ENCODE measurements around the gene MTUS2.

MTUS2 gene

DNA sequence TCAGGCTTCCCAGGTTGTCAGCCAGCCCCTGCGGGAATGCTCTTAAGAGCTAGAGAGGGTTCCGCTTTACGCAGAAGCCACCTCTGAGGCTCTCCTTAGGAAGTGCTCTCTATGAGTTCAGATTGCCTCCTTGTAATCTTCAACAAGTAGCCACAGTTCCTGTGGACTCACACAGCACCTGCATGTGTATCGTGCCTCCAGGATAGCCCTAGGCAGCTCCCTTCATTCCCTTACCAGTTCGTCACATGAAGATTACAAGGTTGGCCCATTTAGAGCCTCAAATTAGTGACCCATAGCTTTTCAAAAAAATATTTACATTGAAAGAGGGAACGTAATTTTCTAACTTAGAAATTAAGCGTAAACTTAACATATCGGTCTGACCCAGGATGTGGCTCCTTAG, 284.3 kb downstream of the MTUS2 start:
- no peaks in the 10 kb centered on the region for H3K9me3 ChIP-seq (ENCODE audit: control insufficient read depth in 2 of 2, low read length in 2 of 2)
- H3K27me3 ChIP-seq (ENCODE audit: control insufficient read depth in 1 of 2, insufficient read depth in 2 of 2, low read length in 2 of 2): no peaks in the 10 kb centered on the region
- H3K9ac ChIP-seq (ENCODE audit: low read length in 2 of 2): no peak overlapping the region
- peaks cover 3% of the 10 kb centered on the region for H3K4me1 ChIP-seq (ENCODE audit: control insufficient read depth, insufficient read depth, low read length)
- H3K36me3 ChIP-seq (ENCODE audit: control insufficient read depth in 2 of 2, insufficient read depth in 2 of 2, low read length in 2 of 2): no peaks in the 10 kb centered on the region
- no peak overlapping the region for H3K27ac ChIP-seq (ENCODE audit: low read length)
- H3K4me3 ChIP-seq (ENCODE audit: low read length in 2 of 2): no peak overlapping the region

DNA sequence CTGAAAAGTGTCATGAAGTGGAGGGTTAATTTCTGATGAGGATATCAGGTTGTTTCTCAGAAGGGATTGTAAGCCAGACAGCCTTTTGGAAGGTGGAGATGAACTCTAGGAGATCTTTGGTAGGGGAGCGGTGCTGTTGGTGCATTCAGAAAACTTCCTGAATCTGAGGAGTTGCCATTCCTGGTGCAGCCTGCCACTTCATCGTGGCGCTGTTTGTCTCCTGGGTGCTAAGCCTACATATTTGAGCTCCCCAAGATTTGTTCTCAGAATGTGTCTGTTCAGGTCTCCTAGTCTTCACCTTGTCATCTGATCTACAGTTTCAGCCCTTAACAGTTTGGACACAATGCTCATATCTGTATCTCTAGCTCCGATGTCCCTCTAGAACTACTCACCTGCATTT, 285.6 kb downstream of the MTUS2 start:
- H3K36me3 ChIP-seq (ENCODE audit: control insufficient read depth in 2 of 2, insufficient read depth in 2 of 2, low read length in 2 of 2): no peaks in the 10 kb centered on the region
- no peaks in the 10 kb centered on the region for H3K9me3 ChIP-seq (ENCODE audit: control insufficient read depth in 2 of 2, low read length in 2 of 2)
- H3K9ac ChIP-seq (ENCODE audit: low read length in 2 of 2): no peak overlapping the region
- H3K4me3 ChIP-seq (ENCODE audit: low read length in 2 of 2): no peak overlapping the region
- no peaks in the 10 kb centered on the region for H3K27me3 ChIP-seq (ENCODE audit: control insufficient read depth in 1 of 2, insufficient read depth in 2 of 2, low read length in 2 of 2)
- H3K27ac ChIP-seq (ENCODE audit: low read length): no peak overlapping the region
- H3K4me1 ChIP-seq (ENCODE audit: control insufficient read depth, insufficient read depth, low read length): peaks cover 3% of the 10 kb centered on the region

DNA sequence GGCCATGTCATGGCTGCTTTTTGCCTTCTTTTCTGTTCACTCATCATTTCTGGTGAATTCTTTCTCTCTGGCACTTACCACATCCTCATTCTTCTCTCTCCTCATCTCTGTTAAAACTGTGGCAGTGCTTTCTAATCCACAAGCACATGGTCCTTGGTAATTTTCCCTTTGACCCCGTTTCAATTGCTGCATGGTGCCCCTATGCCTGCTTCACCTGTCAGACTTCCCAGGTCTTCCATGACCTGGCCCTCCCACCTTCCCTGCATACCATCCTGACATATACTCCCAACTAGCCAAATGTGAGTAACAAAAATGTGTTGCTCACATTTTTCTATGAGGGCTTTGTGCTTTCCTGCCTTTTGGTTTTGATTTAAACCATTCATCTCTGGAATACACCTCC, 286.5 kb downstream of the MTUS2 start:
- peaks cover 3% of the 10 kb centered on the region for H3K4me1 ChIP-seq (ENCODE audit: control insufficient read depth, insufficient read depth, low read length)
- H3K9ac ChIP-seq (ENCODE audit: low read length in 2 of 2): no peak overlapping the region
- no peaks in the 10 kb centered on the region for H3K9me3 ChIP-seq (ENCODE audit: control insufficient read depth in 2 of 2, low read length in 2 of 2)
- H3K4me3 ChIP-seq (ENCODE audit: low read length in 2 of 2): no peak overlapping the region
- no peaks in the 10 kb centered on the region for H3K27me3 ChIP-seq (ENCODE audit: control insufficient read depth in 1 of 2, insufficient read depth in 2 of 2, low read length in 2 of 2)
- no peaks in the 10 kb centered on the region for H3K36me3 ChIP-seq (ENCODE audit: control insufficient read depth in 2 of 2, insufficient read depth in 2 of 2, low read length in 2 of 2)
- H3K27ac ChIP-seq (ENCODE audit: low read length): no peak overlapping the region

DNA sequence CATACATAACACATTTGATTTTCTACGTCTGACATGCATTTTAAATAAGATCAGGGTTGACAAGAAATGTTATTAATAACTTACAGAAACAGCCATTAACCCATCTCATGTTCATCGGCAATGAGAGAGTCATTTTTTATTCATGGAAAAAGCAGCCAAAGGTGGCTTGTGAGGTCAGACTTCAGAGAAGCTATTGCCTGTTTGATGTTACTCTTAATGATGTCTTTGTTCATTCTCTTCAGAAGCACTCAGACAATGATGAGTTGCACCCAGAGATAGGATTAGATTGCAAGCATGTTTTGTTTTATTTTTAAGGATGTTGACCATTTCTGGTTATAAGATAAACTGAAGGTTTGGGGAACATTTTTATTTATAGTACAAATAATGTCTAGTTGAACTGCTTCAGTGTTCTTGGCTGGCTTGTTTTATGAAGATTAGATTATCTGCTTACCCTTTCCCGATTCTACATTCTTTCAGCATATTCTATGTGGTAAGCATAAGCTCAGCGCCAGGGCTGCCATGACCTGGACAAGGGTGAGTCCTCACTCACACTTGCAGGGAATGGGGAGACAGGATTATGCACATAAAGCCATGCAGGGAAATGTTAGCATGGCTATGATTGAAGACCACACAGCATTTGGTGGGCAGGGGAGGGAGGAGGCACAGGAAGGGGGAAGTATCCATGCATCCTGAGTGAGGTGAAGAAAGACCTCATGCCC, 288.1 kb downstream of the MTUS2 start:
- Histone ChIP-seq H3K9me3 (ENCODE audit: control insufficient read depth in 2 of 2, low read length in 2 of 2) (no peaks in the 10 kb centered on the region), H3K27me3 (ENCODE audit: control insufficient read depth in 1 of 2, insufficient read depth in 2 of 2, low read length in 2 of 2) (no peaks in the 10 kb centered on the region), H3K4me3 (ENCODE audit: low read length in 2 of 2) (no peak overlapping the region), H3K4me1 (ENCODE audit: control insufficient read depth, insufficient read depth, low read length) (peaks cover 3% of the 10 kb centered on the region), H3K9ac (ENCODE audit: low read length in 2 of 2) (no peak overlapping the region), H3K36me3 (ENCODE audit: control insufficient read depth in 2 of 2, insufficient read depth in 2 of 2, low read length in 2 of 2) (no peaks in the 10 kb centered on the region), H3K27ac (ENCODE audit: low read length) (no peak overlapping the region)

DNA sequence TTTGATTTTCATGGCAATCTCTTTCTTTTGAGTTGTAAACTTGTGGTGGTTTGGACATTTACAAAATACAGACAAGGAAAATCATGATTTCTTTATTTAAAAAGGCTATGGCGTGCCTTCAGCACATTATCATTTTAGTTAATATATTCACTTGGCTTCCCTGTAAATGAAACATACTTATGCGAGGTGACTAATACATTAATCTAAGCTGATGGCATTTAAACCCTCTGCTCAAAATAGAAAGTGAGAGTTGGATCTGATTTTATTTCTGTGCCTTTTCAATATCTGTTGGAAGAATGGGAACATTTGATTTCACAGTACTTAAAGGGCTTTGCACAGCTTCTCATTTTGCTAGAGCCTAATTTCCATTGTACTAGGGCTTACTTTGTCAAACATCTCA, 289.8 kb downstream of the MTUS2 start:
- Histone ChIP-seq H3K4me1 (ENCODE audit: control insufficient read depth, insufficient read depth, low read length) (peaks cover 3% of the 10 kb centered on the region), H3K27ac (ENCODE audit: low read length) (no peak overlapping the region), H3K4me3 (ENCODE audit: low read length in 2 of 2) (no peak overlapping the region)

DNA sequence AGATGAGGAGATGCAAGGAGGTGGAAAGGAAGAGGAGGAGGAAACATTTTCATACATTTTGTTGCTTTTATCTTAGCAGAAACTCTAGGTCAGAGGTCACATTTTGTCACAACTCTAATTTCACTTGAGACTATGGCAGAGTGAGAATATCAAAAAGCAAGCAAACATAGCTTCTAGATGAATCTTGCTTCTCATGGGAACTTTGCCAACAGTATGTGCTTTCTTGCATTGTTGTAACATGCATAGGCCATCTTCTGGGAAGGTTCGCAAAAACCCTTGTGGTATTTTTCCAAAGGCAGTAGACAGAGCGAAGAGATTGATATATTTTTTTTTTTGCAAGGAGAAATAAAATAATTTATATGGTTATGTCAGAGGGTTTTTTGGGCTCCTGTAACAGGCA, 291.3 kb downstream of the MTUS2 start:
- Histone ChIP-seq H3K4me1 (ENCODE audit: control insufficient read depth, insufficient read depth, low read length) (peaks cover 3% of the 10 kb centered on the region), H3K4me3 (ENCODE audit: low read length in 2 of 2) (no peak overlapping the region), H3K9me3 (ENCODE audit: control insufficient read depth in 2 of 2, low read length in 2 of 2) (no peaks in the 10 kb centered on the region), H3K9ac (ENCODE audit: low read length in 2 of 2) (no peak overlapping the region), H3K36me3 (ENCODE audit: control insufficient read depth in 2 of 2, insufficient read depth in 2 of 2, low read length in 2 of 2) (no peaks in the 10 kb centered on the region), H3K27me3 (ENCODE audit: control insufficient read depth in 1 of 2, insufficient read depth in 2 of 2, low read length in 2 of 2) (no peaks in the 10 kb centered on the region), H3K27ac (ENCODE audit: low read length) (no peak overlapping the region)

More for the DNA sequence above, 289.8 kb downstream of the MTUS2 start:
- H3K36me3 ChIP-seq (ENCODE audit: control insufficient read depth in 2 of 2, insufficient read depth in 2 of 2, low read length in 2 of 2): no peaks in the 10 kb centered on the region
- H3K27me3 ChIP-seq (ENCODE audit: control insufficient read depth in 1 of 2, insufficient read depth in 2 of 2, low read length in 2 of 2): no peaks in the 10 kb centered on the region
- H3K9ac ChIP-seq (ENCODE audit: low read length in 2 of 2): no peak overlapping the region
- H3K9me3 ChIP-seq (ENCODE audit: control insufficient read depth in 2 of 2, low read length in 2 of 2): no peaks in the 10 kb centered on the region

DNA sequence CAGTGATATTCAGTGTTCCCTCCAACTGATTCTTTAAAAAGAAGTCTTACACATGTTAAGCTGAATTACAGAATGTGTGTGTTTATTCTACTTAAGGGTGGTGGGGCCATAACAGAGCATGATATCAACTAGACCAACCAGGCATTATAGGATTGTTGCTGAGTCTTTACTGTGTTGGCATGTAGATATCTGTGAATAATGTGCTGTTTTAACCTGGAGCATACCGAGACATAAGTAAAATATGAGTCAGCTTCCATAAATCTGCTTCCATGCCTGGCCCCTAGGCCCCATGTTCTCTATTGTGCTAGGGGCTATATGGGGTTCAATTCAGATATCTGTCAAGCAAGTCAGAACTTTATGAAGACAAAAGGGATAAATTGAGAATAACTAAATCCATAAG, 295.7 kb downstream of the MTUS2 start:
- Histone ChIP-seq H3K9me3 (ENCODE audit: control insufficient read depth in 2 of 2, low read length in 2 of 2) (no peaks in the 10 kb centered on the region), H3K4me1 (ENCODE audit: control insufficient read depth, insufficient read depth, low read length) (no peaks in the 10 kb centered on the region), H3K27ac (ENCODE audit: low read length) (no peak overlapping the region), H3K4me3 (ENCODE audit: low read length in 2 of 2) (no peak overlapping the region), H3K27me3 (ENCODE audit: control insufficient read depth in 1 of 2, insufficient read depth in 2 of 2, low read length in 2 of 2) (no peaks in the 10 kb centered on the region), H3K9ac (ENCODE audit: low read length in 2 of 2) (no peak overlapping the region), H3K36me3 (ENCODE audit: control insufficient read depth in 2 of 2, insufficient read depth in 2 of 2, low read length in 2 of 2) (no peaks in the 10 kb centered on the region)

DNA sequence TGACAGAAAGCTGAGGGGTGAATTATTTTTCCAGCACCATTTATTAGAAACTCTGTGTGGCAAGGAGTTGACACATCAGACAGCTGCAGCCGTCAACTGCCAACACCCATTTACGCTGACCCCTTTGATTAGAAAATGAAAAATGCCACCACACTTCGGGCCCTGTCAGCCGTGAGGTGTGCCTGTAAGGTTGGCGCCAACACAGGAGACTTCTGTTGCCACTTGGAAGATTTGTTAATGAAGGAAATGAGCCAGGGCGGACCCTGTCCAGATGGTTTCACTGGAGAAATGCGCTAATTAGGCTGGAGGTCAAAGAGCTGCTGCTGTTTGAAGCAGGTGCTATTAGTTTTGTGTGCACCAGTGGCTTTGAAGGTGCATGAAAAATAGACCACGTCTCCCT, 297.5 kb downstream of the MTUS2 start:
- H3K36me3 ChIP-seq (ENCODE audit: control insufficient read depth in 2 of 2, insufficient read depth in 2 of 2, low read length in 2 of 2): no peaks in the 10 kb centered on the region
- no peak overlapping the region for H3K9ac ChIP-seq (ENCODE audit: low read length in 2 of 2)
- H3K27me3 ChIP-seq (ENCODE audit: control insufficient read depth in 1 of 2, insufficient read depth in 2 of 2, low read length in 2 of 2): no peaks in the 10 kb centered on the region
- H3K4me3 ChIP-seq (ENCODE audit: low read length in 2 of 2): no peak overlapping the region
- no peak overlapping the region for H3K27ac ChIP-seq (ENCODE audit: low read length)
- H3K4me1 ChIP-seq (ENCODE audit: control insufficient read depth, insufficient read depth, low read length): no peaks in the 10 kb centered on the region
- H3K9me3 ChIP-seq (ENCODE audit: control insufficient read depth in 2 of 2, low read length in 2 of 2): no peaks in the 10 kb centered on the region

DNA sequence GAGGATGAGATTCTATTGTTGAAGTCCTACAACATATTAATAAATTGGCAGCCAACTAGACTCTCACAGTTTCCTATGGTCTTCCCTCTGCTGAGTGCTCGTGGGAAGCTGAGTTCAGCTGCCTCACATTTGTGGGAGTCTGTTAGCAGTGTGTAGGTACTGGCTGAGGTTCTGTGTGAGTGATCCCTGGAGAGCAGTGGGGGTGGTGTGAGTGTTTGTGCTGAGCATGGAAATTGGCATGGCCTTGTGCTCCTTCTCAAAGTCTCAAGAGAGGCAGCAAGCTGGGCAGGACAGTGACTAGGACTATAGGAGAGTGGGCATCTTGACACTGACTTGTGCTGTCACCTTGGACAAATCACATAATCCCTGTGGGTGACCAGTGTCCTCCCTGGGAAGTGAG, 298.3 kb downstream of the MTUS2 start:
- H3K9ac ChIP-seq (ENCODE audit: low read length in 2 of 2): no peak overlapping the region
- H3K36me3 ChIP-seq (ENCODE audit: control insufficient read depth in 2 of 2, insufficient read depth in 2 of 2, low read length in 2 of 2): no peaks in the 10 kb centered on the region
- no peaks in the 10 kb centered on the region for H3K4me1 ChIP-seq (ENCODE audit: control insufficient read depth, insufficient read depth, low read length)
- no peak overlapping the region for H3K27ac ChIP-seq (ENCODE audit: low read length)
- H3K27me3 ChIP-seq (ENCODE audit: control insufficient read depth in 1 of 2, insufficient read depth in 2 of 2, low read length in 2 of 2): no peaks in the 10 kb centered on the region
- H3K4me3 ChIP-seq (ENCODE audit: low read length in 2 of 2): no peak overlapping the region
- no peaks in the 10 kb centered on the region for H3K9me3 ChIP-seq (ENCODE audit: control insufficient read depth in 2 of 2, low read length in 2 of 2)

DNA sequence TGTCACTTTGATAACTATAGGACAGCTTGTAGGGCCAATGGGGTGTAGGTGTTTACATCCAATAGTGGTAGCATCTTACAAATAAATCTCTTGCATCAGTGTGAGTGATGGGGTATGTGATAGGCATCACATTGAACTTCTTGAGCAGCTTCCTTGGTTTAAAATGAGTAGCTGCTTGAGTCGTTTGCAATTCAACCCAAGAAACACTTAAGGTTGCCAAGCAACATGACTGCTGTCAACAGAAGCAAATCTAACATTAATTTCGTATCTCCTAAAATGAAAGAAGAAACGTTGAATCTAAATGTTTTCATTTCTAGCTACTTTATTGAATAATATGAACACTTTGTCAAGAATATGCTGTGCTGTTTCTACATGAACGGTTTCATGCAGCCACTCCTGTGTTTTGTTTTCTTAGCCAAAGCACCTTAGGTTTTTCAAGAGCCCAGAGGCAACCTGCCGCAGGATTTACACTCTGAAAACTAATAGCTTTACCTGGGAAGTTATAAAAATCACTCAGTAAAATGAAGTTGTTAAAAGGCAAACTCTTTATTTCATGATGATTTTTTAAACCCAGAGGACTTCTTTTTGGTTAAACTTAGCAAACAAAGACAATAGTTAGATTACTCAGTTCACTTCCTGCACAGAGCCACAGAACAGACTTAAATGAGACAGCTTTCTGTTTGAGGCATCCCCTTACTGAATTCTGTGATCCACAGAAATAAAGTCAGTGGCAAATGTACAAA, 305.2 kb downstream of the MTUS2 start:
- Histone ChIP-seq H3K9me3 (ENCODE audit: control insufficient read depth in 2 of 2, low read length in 2 of 2) (no peaks in the 10 kb centered on the region), H3K27me3 (ENCODE audit: control insufficient read depth in 1 of 2, insufficient read depth in 2 of 2, low read length in 2 of 2) (no peaks in the 10 kb centered on the region), H3K36me3 (ENCODE audit: control insufficient read depth in 2 of 2, insufficient read depth in 2 of 2, low read length in 2 of 2) (no peaks in the 10 kb centered on the region), H3K27ac (ENCODE audit: low read length) (no peak overlapping the region), H3K4me3 (ENCODE audit: low read length in 2 of 2) (peak overlapping the region in 1 of 2 donors; percentile 31), H3K9ac (ENCODE audit: low read length in 2 of 2) (no peak overlapping the region), H3K4me1 (ENCODE audit: control insufficient read depth, insufficient read depth, low read length) (no peaks in the 10 kb centered on the region)

DNA sequence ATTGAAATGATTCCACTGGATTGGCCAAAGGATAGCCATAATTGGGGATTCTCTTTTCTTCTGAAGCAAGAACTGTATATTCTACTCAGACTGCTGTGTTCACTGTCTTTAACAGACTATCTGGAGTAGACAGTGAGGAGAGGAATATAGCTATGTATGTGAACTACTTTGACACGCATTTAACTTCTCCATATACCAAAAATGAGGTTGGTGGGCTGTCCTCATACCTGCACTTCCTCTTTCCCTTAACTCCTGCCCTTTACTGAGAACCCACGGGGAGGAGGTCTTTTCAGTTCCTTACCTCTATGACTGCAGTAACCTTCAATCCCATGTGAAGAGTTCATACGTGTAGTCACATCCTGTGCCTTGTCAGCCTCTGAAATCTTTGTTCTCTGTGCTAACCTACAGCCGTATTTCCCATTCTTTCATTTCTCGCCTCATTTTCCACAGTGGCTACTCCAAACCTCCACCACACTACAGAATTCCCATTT, 305.8 kb downstream of the MTUS2 start:
- no peak overlapping the region for H3K4me3 ChIP-seq (ENCODE audit: low read length in 2 of 2)
- H3K9ac ChIP-seq (ENCODE audit: low read length in 2 of 2): no peak overlapping the region
- no peak overlapping the region for H3K27ac ChIP-seq (ENCODE audit: low read length)
- H3K9me3 ChIP-seq (ENCODE audit: control insufficient read depth in 2 of 2, low read length in 2 of 2): no peaks in the 10 kb centered on the region
- H3K27me3 ChIP-seq (ENCODE audit: control insufficient read depth in 1 of 2, insufficient read depth in 2 of 2, low read length in 2 of 2): no peaks in the 10 kb centered on the region
- H3K4me1 ChIP-seq (ENCODE audit: control insufficient read depth, insufficient read depth, low read length): no peaks in the 10 kb centered on the region
- no peaks in the 10 kb centered on the region for H3K36me3 ChIP-seq (ENCODE audit: control insufficient read depth in 2 of 2, insufficient read depth in 2 of 2, low read length in 2 of 2)

Measured in stomach smooth muscle (tissue), 2 donors.